ENCODE data around the gene RBFOX2.

The RBFOX2 gene

DNA sequence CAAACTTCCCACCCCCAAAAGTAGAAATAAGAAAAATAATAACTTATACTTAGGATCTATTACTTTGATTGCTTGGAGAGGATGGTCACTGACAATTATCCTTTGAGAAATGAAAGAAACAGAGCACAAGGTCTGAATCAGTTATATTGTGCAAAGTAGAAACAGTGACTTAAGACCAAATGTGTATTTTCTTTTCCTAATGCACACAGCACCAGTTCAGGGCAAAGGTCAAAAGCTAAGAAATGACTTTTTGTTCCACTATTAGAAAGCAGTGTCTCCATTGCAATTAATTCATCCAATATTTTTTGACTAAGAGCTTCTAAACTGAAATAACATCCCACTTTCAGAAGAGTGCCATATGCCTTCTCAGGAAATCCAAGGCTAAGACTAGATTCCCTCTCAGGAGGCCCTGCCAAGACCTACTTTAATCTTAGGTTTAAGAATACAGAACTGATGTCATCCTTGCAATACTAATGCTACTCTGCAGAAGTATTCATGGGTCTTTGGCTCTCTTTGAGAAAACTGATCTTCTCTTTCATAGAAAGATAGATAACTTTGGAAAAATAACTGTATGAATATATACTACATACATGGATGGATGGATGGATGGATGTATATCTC, 164.0 kb downstream of the RBFOX2 start:
- TF ChIP-seq, protein P1, sequence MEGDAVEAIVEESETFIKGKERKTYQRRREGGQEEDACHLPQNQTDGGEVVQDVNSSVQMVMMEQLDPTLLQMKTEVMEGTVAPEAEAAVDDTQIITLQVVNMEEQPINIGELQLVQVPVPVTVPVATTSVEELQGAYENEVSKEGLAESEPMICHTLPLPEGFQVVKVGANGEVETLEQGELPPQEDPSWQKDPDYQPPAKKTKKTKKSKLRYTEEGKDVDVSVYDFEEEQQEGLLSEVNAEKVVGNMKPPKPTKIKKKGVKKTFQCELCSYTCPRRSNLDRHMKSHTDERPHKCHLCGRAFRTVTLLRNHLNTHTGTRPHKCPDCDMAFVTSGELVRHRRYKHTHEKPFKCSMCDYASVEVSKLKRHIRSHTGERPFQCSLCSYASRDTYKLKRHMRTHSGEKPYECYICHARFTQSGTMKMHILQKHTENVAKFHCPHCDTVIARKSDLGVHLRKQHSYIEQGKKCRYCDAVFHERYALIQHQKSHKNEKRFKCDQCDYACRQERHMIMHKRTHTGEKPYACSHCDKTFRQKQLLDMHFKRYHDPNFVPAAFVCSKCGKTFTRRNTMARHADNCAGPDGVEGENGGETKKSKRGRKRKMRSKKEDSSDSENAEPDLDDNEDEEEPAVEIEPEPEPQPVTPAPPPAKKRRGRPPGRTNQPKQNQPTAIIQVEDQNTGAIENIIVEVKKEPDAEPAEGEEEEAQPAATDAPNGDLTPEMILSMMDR (IDR thresholded peaks at IDR 0.05; ENCODE audit: low read depth, low read length): no peak

DNA sequence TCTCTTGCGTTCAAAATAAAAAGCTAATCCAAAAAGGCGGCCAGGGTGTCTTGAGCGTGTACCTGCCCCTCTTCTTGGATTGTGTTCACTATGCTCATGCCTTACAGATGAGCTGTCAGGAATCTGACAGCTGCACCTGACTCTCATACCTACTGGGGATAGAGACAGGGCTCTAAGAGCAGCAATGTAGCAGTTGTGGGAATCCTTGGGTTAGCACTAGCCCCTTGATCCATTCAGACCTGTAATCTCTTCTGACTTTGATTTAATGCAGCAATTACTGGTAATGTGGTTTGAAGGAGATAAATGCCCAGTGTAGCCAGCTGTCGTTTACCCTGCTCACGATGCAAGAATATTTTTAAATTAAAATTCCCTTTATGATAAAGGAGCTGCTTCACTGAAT, 165.2 kb downstream of the RBFOX2 start:
- TF ChIP-seq, protein P1 (IDR thresholded peaks at IDR 0.05; ENCODE audit: low read depth, low read length): no peak
- no peak for DNase-seq (ENCODE audit: extremely low read depth, low read depth)

More for the DNA sequence above, 164.0 kb downstream of the RBFOX2 start:
- DNase-seq (ENCODE audit: extremely low read depth, low read depth): no peak

DNA sequence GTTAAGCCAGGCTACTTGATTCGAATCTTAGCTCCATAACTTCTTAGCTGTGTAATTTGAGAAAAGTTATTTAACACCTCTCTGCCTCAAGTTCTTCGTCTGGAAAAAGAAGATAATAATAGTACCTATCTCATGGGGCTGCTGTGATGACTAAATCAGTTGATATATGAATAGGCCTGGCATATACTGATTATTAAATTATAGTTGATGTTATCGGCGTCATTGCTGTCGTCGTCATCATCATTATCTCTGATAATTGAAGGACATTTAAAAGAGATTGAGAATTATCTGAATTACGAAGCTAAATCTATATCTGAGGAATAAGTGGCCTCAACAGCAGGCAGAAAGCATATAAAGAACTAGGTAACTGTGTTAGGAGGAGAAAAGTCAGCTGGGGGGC, 165.9 kb downstream of the RBFOX2 start:
- no peak for DNase-seq (ENCODE audit: extremely low read depth, low read depth)
- TF ChIP-seq, protein P1 (IDR thresholded peaks at IDR 0.05; ENCODE audit: low read depth, low read length): no peak

DNA sequence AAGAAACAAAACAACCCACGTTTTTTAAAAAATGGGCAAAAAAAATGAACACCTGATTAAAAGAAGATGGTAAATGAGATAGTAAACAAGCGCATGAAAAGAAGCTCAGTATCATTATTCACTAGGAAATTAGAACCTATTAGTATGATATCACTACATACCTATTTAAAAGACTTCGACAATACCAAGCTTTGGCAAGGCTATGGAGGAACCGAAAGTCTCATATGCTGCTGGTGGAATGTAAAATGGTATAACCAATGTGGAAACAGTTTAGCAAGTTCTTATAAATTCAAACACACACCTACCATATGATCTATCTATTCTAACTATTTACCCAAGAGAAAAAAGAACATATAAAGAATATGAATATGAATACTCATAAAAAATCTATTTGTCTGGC, 167.2 kb downstream of the RBFOX2 start:
- TF ChIP-seq, protein P1 (IDR thresholded peaks at IDR 0.05; ENCODE audit: low read depth, low read length): no peak
- DNase-seq (ENCODE audit: extremely low read depth, low read depth): no peak

DNA sequence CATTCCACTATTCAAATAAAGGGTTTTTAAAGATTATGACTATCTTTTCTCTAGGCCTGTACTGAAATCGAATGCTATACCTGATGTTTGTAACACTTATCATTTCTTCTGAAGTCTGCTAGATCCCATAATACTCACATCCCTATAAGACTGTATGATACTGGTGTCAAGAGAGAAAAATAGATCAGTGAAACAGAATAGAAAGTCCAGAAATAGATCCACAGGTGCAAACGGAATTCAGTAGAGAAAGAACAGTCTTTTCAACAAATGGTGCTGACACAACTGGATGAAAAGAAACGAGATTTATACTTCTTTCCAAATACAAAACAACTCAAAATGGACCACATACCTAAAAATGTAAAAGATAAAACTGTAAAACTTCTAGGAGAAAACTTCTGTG, 167.8 kb downstream of the RBFOX2 start:
- no peak for DNase-seq (ENCODE audit: extremely low read depth, low read depth)
- TF ChIP-seq, protein P1 (IDR thresholded peaks at IDR 0.05; ENCODE audit: low read depth, low read length): no peak

DNA sequence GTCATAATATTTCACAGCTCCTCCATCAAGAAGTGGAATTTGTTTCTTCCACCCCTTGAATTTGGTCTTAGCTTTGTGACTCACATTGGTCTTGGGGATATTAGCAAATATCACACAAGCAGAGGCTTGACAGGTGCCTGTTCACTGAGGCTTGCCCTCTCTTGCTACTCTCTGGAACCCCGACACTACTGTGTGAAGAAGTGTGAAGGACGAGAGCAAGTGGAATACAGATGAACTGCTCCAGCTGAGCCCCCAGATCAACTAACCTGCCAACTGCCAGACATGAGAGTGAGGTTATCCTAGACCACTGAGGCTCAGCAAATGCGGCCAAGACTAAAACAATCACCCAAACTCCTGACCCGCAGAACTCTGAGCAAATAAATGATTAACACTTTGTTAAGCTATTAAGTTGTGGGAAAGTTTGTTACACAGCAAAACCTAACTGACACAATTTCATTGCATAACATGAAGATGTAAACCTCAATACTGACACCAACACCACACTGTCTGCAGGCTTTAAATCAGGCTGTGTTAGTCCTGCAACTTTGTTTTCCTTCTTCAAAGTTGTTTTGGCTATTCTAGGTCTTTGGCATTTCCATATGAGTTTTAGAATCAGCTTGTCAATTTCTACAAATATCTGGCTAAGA, 168.4 kb downstream of the RBFOX2 start:
- TF ChIP-seq, protein P1 (IDR thresholded peaks at IDR 0.05; ENCODE audit: low read depth, low read length): no peak
- no peak for DNase-seq (ENCODE audit: extremely low read depth, low read depth)

DNA sequence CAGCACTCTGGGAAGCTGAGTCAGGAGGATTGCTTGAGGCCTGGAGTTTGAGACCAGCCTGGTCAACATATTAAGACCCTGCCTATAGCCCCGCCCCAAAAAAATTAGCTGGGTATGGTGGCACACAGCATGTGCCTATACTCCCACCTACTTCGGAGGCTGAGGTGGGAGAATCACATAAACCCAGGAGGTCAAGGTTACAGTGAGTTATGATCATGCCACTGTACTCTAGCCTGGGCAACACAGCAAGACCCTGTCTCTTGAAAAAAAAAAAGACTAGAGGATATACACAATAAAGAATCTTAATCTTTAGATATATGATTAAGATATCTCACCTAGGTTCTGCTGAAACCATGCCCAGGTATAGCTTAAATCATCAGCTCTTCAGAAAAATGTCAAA, 174.3 kb downstream of the RBFOX2 start:
- DNase-seq (ENCODE audit: extremely low read depth, low read depth): no peak
- TF ChIP-seq, protein P1 (IDR thresholded peaks at IDR 0.05; ENCODE audit: low read depth, low read length): no peak

Data from AG09319 (cell line).